NOMO-1 treated with dmso at 0.1 percent for 144 hours (cell line): ENCODE results near the gene FAM219A.
"Not testable (repeated sequence)": the region's sequence is repeated elsewhere in the genome, so short reads cannot be mapped to it uniquely, and the experiment has no call there.

ENCODE experiments used
- DNase-seq: peaks from one replicate; lab custom pipeline; 2025; ENCODE audit not compliant: unreplicated experiment; lab: John Stamatoyannopoulos, UW

FAM219A gene

GRCh38 chr9:34352957-34353356, 105.4 kb downstream of the FAM219A start:
- not testable (repeated sequence) for DNase-seq

GRCh38 chr9:34352122-34352652, 106.2 kb downstream of the FAM219A start:
- DNase-seq, result not testable (repeated sequence)

GRCh38 chr9:34349324-34349723, 109.0 kb downstream of the FAM219A start:
- no peak for DNase-seq
